HG02885 (cell line): ENCODE data around the gene SMLR1.

Experiments
- ATAC-seq: cut with Tn5 transposase; IDR thresholded peaks from one replicate; pipeline ENCODE4 v1.9.1; 2021; ENCODE audit warnings: mild to moderate bottlenecking; ENCODE audit not compliant: unreplicated experiment, poor library complexity

Gene SMLR1

DNA sequence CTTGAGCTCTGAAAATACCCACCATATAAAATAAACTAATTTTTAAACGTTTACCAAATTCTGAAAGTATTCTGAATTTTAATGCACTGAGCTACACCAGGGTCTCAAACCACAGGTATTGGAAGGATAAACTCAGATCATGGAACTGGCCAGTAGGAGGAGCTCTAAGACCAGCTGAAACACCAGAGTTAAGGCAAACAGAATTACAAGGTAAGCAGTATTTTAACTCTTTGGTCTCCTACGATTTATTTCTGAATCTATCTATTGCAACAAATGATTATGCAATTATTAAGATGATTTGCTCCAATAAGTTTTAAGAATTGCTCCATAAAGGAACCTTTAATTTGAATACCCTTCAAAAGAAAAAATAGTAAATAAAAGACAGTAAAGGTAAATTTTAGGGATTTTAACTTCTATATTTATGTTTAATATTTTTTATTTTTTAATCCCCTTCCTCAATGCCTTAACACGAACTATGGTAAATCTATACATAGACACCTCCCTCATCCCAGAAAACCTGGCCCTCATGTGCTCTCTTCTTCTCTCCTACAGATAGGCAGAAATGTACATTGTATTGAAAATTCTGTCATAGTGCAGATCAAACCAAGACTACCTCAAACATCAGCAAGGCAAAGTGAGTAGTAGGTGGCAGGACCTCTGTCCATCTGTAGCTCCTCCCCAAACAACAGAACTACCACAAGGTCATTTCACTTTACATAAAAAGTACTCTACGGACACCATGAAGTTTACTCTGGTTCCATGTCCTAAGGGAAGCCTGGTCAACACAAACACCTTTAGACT, 58.4 kb downstream of the SMLR1 start:
- ATAC-seq: peak; percentile 89
